Activated naive CD4-positive, alpha-beta T cell treated with anti-CD3 and anti-CD28 coated beads, Interleukin-2, amount 50 U/mL, for 16 hours (primary cell): Measurements from ENCODE around the gene HOGA1.
A peak's percentile ranks its signal among the peaks of the same experiment; 100 is the strongest.
"Not testable (repeated sequence)": the region's sequence is repeated elsewhere in the genome, so short reads cannot be mapped to it uniquely, and the experiment has no call there.

Experiments
- DNase-seq: peaks from one replicate; pipeline ENCODE4 v3.0.0-alpha.2; 2020

Gene HOGA1

DNA sequence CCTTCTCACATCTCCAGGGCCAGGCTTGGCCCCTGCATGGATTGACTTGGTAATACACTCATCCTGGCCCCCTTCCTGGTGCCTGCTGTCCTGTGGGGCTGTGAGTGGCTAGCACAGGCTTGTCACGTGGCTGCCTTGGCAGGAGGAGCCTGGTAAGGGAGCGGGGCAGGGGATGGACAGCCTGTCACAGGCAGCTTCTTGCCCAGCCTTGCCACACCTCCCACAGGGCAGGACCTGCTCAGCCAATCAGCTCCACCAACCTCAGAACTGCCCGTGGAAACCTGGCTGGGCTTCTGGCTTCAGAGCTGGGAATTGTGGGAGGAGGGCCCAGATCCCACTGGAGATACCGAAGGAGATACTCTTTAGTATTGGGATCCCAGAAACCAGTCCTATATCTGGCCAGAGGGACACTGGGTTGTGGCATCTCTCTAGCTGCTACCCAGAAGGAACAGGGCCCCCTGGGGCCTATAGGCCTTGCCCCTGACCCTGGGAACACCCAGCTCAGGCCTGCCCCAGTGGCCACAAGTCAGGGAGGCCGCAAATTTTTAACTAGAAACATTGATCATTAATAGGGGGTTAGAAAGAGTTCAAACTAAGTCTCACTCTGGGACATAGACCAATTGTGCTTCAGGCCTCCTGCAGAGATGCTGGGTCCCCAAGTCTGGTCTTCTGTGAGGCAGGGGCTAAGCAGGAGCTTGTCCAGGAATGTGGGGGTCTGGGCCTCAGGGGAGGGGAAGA lies at the start of gene HOGA1:
Gene HOGA1 (plus strand): TSS at position 330 of the 738 bp plus-strand sequence. CDS start 315 bp downstream, at position 645.
- DNase-seq = no peak

DNA sequence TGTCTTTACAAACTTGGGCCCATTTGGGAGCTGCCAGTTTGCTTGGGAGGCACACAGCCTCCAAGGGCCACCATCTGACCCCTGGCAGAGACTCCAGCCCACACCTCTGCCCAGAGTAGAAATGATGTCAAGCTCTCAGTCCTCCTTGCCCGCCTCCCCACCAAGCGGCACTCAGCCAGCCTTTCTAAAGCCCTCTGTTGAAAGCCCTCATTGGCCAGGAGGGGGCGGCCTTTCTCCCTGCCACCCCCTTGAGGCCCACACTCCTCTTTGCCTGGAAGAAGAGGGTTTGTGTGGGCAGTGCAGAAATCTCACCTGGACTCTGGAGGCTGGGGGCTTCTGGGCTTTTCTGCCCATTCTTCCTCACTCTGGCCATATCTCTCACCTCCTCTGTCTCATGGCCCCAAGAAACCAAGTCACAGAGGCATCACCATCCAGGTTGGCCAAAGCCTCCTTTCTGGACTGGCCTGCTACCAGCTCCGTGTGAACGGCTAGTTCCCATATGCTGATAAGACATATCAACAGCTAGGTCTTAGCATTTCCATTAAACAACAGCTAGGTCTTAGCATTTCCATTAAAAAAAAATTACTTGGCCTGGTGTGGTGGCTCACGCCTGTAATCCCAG lies 49.3 kb upstream of the HOGA1 start:
- peak; percentile 36 for DNase-seq

DNA sequence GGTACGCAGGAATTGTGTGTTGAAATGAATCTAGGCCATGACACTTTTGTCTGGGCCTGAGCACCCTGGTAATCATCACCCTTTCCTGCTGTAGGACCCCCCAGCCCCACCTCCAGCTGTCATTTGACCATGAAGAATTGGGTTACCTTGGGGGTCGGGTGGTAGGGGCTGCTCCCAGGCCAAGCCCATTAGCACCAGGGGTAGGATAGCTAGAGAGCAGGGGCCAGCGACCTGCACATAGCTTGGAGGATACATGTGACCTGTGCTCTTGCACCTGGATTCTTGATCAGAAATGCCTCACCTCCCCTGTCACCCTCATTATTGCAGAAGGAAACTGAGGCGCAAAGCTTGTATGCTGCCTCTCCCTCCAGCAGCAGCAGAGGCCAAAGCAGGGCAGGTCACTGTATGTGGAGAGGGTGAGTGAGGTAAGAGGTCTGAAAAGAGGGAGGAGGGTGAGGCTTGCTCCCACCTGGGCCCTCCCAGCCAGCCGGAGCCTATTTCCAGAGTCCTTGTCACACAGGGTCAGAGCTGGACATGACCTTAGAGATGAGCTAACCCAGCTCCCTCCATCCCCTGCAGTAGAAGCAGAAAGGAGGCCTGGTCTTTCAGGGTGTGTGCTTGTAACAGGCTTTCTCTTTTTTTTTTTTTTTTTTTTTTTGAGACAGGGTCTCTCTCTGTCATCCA lies 46.9 kb upstream of the HOGA1 start:
- DNase-seq = no peak

DNA sequence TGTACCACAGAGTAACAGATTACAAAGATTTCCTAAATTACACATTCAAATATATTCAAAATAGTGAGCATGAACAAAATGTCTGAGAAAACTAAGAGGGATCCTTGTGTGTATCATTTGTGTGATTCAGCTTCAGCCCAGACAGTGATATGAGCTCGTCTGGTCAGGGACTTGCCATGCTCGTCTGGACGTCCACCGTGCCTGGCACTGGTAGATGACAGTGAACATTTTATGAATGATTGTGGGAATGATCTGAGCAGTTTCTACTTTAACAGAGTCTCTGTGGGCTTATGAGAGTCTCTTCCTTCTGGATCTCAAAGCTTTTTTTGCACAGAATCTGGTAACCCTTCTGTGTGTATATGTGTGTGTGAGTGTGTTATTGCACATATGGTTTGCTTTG lies 45.8 kb upstream of the HOGA1 start:
- DNase-seq = no peak

DNA sequence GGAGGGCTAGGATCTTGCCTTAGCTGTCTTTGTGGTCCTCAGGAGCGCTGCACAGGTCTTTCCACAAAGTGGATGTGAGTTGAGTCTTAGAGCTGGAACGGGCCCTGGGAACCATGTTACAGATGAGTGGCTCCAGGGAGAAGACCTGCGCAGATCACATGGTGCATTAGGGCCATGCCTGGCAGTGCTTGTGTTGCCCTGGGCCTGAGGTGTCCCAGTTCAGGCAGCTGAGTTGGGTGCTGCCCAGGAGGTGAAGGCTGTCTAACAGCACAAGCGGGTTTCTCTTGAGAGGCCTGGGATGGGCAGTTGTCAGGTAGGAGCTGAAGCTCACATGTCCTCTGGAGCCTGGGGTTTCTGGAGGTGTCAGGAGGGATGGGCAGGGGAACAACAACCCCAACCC lies 45.4 kb upstream of the HOGA1 start:
- no peak for DNase-seq

DNA sequence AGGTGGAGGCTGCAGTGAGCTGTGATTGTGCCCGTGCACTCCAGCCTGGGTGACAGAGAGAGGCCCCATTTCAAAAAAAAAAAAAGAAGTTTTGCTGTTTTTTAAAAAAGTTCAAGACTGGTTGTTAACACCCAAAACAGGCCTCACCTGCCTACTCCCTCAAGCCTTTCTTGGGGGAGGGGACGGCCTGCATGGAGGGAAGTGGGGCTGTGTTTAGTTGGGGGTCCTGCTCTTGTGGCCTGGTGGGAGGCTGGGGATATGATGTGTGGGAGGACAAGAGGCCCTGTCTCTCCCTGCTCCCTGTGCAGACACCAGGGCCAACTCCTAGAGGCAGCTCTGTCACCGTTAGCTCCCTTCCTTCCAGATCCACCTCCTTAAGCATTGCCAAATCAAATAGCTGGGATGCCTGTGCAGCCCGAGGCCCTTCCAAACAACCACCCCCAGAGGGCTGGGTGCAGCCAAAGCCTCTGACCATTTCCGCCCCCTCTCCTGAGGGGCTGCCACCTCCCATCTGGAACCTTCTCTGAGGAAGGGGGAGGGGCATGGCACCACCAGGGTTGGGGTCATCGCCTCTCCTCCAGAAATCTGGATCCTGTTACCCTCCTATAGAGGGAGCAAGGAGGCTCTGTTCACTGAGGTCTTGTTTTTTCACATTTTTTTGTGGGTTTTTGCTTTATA lies 44.5 kb upstream of the HOGA1 start:
- DNase-seq = no peak

DNA sequence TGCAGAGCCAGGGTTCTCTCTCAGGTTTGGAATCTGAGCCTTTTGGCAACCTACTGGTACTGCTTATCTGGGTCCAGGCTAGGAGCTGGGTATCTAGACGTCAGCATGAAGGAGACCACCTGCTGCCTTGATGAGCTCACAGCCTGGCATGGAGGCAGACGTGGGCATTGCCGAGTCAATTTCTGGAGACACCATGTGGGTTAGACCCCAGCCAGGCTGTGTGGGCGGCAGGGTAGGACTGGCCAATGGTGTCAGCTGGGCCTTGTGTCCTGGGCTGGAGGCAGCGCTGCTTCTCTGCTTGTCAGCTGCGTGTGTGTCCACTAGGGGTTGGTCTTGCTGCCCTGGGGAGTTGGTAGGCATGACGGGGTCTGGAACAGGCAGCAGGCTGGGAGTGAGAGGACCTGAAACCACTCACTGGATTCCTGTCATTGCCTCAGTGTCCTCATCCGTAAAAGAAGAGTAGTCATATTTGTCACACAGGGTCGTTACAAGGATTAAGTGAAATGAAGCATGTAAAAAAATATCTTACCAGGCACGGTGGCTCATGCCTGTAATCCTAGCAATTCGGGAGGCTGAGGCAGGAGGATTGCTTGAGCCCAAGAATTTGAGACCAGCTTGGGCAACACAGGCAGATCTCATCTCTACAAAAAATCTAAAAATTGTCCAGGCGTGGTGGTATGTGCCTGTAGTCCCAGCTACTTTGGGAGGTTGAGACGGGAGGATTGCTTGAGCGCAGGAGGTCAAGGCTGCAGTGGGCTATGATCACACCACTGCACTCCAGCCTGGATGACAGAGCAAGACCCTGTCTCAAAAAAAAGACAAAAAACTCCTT lies 43.3 kb upstream of the HOGA1 start:
- DNase-seq = no peak

DNA sequence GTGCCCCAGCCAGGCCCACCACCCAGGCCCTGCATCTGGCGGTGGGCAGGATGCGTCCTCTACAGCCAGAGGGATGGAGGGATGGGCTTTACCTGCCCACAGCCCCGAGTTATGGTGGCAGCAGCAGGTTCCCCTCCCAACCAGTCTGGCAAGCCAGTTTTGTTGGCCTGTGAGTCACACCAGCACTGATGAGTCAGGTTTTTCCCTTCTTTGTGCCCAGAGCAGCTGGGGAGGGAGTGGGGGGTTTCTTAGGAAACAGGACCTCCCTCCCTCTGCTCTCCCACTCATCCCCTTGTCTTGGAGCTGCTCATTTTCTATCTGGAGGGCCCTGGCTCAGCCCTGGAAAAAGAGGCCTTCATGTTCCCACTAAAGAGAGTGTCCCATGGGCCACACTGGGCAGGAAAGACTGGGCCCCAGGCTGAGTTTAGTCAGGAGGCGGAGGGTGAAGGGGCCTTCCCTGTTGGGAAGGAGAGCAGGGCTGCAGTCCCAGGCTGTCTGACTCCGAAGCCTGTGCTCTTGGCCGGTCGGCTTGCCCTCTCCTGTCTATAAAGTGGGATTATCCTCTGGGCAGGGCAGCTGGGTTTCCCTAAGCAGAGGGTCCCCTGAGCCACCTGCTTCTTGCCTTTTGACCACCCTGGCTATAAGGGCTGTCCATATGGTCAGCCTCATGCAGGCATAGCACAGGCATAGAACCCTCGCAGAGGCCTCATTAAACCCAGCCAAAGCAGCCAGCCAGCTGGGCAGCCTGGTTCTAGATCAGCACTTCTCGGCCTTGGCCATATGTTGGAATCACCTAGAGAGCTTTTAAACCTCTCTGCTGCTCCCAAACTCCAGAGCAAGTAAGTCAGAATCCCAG lies 41.8 kb upstream of the HOGA1 start:
- DNase-seq = peak; percentile 41

DNA sequence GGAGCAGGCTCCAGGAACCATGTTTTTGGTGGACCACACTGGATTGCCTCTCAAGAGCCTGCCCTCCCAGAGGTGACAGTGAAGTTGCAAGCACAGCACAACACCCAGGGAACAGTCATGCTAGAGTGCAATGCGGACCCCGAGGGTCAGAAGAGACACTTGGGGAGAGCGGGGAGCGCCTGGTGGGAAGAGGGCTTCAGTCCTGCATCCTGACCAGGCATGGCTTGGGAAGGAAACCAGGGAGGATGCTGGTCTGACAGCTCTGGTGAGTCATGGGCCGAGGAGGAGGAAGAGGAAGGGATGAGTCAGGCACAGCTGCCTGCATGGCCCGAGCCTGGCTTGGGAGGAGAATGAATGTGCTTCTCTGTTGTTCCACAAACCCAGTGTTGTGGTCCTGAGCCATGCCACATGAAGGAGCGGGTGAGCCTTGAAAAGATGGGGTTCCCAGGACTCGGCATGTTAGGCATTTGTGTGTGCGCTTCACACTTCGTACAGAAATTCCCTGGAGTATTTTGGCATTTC lies 41.1 kb upstream of the HOGA1 start:
- DNase-seq = peak; percentile 55

DNA sequence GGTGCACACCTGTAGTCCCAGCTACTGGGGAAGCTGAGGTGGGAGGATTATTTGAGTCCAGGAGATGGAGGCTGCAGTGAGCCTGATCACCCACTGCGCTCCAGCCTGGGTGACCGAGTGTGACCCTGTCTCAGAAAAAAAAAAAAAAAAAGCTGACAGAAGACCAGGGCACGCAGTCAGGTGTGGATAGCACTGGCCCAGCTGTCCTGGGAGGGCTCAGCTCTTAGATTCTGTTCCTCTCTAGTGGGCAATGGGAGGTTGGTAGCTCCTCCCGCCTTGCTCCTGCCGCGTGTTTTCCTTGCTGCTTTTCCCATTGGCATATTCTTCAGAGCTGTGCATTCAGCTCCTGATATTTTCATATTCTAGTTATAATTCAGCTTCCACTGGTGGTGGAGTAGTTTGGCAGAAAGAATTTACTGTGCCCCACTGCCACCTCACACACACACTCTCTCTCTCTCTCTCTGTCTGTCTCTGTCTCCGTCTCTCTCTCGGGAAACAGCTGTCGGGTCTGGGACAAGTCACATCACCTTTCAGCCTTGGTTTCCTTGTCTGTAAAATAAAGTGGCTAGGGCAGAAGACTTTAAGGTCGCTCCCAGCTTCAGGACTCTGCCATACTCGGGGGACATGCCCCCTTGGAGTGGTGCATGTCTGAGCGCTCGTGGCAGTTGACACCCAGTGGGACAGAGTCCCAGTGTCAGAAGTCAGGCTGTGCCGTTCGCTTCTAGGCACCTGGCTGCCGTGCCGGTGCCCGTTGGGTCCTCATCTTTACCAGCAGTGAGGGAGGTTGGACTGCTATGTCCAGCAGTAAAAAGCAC lies 37.5 kb upstream of the HOGA1 start:
- DNase-seq = no peak

DNA sequence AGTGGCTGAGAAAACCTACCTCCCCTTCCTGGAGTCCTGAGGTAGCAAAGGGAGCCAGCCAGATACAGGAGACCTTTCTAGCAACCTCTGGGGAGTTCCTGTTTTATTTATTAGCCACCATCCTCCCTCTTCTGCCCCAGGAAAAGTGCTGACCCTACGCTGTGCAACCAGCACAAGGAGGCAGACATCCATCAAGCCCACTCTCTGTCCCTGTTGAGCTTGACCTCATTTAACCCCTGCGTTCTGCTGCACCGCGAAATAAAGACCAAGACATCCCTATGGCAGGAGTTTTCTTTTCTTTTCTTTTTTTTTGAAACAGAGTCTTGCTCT lies 37.0 kb upstream of the HOGA1 start:
- DNase-seq = no peak

DNA sequence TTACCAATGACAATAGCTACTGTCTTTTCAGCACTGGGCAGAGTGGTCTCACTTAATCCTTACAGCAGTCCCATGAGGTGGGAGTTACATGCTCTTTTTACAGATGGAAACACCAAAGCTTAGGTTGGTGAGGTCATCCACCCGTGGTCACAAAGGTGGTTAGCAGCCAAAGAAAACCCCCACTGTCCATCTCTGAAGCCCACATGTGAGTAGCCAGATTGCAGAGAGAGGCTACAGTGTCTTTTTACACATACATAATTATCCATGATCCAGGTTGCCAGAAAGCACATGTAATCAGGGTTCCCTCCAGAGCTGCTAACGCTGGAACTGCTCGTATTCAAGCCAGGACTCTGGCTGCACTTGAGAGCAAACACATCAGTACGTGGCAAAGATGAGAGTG lies 36.2 kb upstream of the HOGA1 start:
- DNase-seq = no peak

DNA sequence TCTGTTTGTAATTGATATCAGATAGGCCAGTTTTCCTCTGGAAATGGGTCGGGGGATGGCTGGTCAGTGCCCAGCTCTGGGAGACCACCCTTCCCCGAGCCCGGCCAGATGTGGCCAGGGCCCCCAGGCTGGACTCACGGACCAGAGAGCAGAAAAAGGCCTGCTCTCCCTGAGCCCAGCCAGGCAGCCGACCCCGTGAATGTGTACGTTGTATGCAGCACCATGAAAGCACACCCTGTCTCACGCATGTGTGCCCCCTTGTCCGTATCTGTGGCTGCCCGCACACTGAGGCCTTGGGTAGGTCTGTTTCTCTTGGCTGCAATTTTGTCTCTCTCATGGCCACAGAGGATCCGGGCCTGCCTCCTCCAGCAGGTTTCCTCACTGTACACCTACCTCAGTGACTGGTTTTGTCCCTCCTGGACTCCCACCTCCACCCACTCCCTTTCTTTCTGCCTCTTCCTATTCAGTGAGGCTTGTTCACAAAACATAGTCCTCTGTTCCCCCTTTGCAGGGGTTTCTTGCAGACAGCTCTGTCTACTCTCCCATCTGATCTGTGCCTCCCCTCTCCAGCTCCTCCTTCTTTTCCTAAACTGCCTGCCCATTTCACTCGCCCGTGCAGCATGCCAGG lies 35.2 kb upstream of the HOGA1 start:
- DNase-seq = no peak

DNA sequence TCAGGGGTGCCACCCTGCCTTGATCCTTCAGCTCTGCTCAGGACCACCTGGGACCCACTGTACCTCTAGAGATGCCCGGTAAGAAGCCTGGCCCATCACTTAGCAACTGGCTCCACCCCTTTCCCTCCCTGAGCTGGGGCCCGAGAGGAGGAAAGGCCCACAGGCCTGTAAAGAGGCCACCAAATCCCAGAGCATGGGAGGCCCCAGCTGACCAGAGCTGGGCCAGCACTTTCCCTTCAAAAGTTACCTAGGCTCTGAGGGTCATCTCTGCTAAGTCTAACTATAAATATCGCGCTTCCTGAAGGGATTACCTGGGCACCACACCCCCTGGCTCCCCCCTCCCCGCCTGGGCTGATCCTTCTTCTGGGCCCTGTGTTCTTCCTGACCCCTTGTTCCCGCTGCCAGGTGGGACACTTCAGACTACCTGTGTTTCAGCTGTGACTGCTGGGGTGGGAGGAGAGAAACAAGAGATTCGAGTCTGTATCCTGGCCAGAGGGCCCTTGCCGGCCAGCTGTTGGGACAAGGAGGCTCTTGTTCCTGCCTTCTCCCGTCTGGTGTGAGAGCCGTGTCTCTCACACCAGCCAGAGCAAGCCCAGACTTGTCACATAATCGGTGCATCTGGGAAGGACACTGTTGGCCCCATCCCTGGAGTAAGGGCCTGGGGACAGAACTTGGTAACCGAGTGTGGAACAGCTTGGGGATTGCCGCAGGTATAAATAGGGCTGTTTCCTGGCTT lies 34.4 kb upstream of the HOGA1 start:
- no peak for DNase-seq

DNA sequence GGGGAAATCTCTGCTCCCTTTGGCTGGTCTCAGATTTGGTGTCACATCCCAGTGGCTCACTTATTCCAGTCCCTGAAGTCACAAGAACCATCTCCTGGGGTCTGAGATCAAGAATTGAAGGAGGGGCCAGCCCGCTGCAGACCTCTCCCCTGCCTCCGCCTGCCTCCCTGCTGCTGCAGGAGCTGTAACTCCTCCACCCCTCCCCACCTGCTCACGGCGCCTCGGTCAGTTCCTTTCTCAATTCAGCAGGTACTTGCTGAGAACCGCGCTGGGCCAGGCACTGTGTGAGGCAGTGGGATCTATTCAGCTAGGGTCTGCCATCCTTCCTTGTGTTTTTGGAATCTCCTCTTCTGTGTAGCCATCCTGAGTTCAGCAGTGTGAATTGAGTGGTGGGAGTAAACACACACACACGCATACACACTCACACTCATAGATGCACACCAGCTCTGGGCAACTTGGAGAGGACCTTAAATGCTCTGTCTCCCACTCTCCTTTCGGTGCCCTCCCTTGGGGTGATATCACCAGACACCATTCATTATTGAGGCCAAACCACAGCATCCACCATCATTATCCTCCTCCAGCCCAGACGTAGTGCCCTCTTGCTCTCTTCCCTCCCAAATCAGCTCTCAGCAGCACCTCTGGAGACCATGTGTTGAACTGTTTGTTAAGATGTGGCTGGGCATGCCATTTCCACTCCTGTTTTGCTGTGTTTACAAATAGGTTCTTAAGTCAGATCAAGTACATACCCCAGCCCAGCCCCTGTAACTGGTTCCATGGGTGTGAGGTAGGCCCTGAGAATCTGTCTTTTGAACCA lies 33.6 kb upstream of the HOGA1 start:
- DNase-seq = no peak

DNA sequence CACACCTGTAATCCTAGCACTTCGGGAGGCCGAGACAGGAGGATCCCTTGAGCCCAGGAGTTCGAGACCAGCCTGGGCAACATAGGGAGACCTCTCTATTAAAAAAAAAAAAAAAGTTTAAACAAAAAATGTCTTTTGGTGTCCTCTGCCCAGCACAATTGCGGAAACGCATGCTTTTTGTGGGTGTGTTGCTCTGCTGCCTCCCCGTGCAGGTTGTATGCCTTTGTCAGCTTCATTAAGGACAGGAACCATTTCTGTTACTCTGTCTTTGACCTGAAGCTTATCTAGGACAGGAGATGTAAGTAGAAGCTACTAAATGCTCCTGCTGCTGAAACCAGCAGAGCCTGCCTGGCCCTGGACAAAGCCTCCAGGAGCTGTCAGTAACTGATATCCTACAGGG lies 32.9 kb upstream of the HOGA1 start:
- no peak for DNase-seq

DNA sequence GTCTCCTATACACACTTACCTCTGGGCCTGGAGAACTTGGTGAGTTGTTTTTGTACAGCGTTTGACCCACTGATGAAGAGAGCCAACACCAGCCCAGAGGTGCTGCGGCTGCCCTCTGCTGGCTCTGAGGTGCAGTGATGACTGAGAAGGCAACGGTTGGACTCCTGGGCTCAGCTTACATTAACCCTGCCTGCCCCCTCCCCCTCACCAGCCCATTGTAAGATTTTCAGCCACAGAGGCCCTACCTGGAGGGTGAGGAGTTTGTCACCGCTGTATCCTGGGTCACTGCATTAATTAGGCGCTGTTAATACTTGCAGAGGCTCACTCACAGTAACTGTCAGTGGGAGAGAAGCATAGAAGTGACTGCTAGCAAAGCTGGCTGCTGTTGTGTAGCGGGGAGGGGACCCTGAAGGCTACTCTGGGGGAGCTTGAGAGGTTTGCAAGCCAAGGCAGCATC lies 30.6 kb upstream of the HOGA1 start:
- DNase-seq = peak; percentile 68

DNA sequence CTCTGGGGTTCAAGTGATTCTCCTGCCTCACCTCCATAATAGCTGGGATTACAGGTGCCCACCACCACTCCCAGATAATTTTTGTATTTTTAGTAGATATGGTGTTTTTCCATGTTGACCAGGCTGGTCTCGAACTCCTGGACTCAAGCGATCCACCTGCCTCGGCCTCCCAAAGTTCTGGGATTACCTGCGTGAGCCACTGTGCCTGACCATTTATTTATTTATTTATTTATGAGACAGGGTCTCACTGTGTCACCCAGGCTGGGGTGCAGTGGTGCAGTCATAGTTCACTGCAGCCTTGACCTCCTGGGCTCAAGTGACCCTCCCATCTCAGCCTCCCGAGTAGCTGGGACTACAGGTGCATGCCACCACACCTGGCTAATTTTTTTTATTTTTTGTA lies 29.9 kb upstream of the HOGA1 start:
- not testable (repeated sequence) for DNase-seq
